Hepatocyte (in vitro differentiated cells): Measurements from ENCODE around the gene TMEM50A. TPM values are rescaled to one million over a fixed set of nuclear protein-coding genes. Genes with fewer than 3 reads are reported as not detected.
"Not testable (repeated sequence)": the region's sequence is repeated elsewhere in the genome, so short reads cannot be mapped to it uniquely, and the experiment has no call there.

ENCODE experiments used
- DNase-seq: peaks from one replicate; pipeline ENCODE4 v3.0.0-alpha.2; 2016; ENCODE audit warnings: low spot score
- H2AFZ ChIP-seq: fragments of 200-600 bp; sonication (generic); 2 replicates; pipeline ENCODE4 v1.6.0; 2016; ENCODE audit warnings: antibody characterized with exemption, mild to moderate bottlenecking
- H3K27ac ChIP-seq: fragments of 200-600 bp; sonication (generic); 2 replicates; pipeline ENCODE4 v1.5.1; 2016; ENCODE audit warnings: mild to moderate bottlenecking
- H3K27me3 ChIP-seq: fragments of 200-600 bp; sonication (generic); 2 replicates; pipeline ENCODE4 v1.6.1; 2016
- H3K36me3 ChIP-seq: fragments of 200-600 bp; sonication (generic); replicated peaks from 2 replicates; pipeline ENCODE4 v1.5.1; 2016; ENCODE audit warnings: low read depth; ENCODE audit not compliant: insufficient read depth
- H3K4me1 ChIP-seq: fragments of 200-600 bp; sonication (generic); 2 replicates; pipeline ENCODE4 v1.5.1; 2016; ENCODE audit warnings: mild to moderate bottlenecking, moderate library complexity; ENCODE audit not compliant: insufficient read depth
- H3K4me2 ChIP-seq: fragments of 200-600 bp; sonication (generic); 2 replicates; pipeline ENCODE4 v1.6.0; 2016
- H3K4me3 ChIP-seq: fragments of 200-600 bp; sonication (generic); 2 replicates; pipeline ENCODE4 v1.5.1; 2016; ENCODE audit warnings: mild to moderate bottlenecking
- H3K79me2 ChIP-seq: fragments of 200-600 bp; sonication (generic); 2 replicates; pipeline ENCODE4 v1.6.0; 2017; ENCODE audit warnings: mild to moderate bottlenecking
- H3K9me2 ChIP-seq: fragments of 200-600 bp; sonication (generic); replicated peaks from 2 replicates; pipeline ENCODE4 v1.6.0; 2017; ENCODE audit warnings: mild to moderate bottlenecking; ENCODE audit not compliant: insufficient read depth
- H3K9me3 ChIP-seq: fragments of 200-600 bp; sonication (generic); 2 replicates; pipeline ENCODE4 v1.5.1; 2016; ENCODE audit warnings: low read depth, mild to moderate bottlenecking
- H4K20me1 ChIP-seq: fragments of 200-600 bp; sonication (generic); 2 replicates; pipeline ENCODE4 v1.6.0; 2016; ENCODE audit warnings: mild to moderate bottlenecking; ENCODE audit not compliant: insufficient read depth, poor library complexity, severe bottlenecking
- CTCF ChIP-seq: fragments of 200-600 bp; sonication (generic); IDR thresholded peaks from 2 replicates; pipeline ENCODE4 v1.5.1; 2016; ENCODE audit warnings: antibody characterized with exemption, mild to moderate bottlenecking; ENCODE audit not compliant: poor library complexity
- WGBS: methylation state at CpG from one replicate; pipeline ENCODE4 v1.1.6; 2016; ENCODE audit warnings: low lambda C conversion rate; ENCODE audit errors: missing lambda C conversion rate; 5-methylcytosine and 5-hydroxymethylcytosine counted together
- polyA plus RNA-seq: library from polyadenylated mRNA; unstranded; fragments of >200 nt; fragmentation: Nextera tagmentation; extraction: Ambion mirVana; gene quantifications from 2 replicates; pipeline ENCODE4 v1.2.1, GENCODE V29; 2016
- total RNA-seq: library from RNA; depleted of rRNA; stranded (reverse); fragments of >200 nt; gene quantifications from 2 replicates; pipeline ENCODE4 v1.2.3, GENCODE V29; 2014

Gene TMEM50A
- total and polyA plus RNA-seq, 2 experiments from 2014 or later: 98.2 to 151 TPM

GRCh38 chr1:25369241-25369640, 31.1 kb downstream of the TMEM50A start:
- no peaks in the 10 kb centered on the region for H3K4me1 ChIP-seq
- no peaks in the 10 kb centered on the region for H3K27me3 ChIP-seq
- H3K27ac ChIP-seq: no peak overlapping the region
- no peaks in the 10 kb centered on the region for H3K9me3 ChIP-seq
- H3K79me2 ChIP-seq: no peaks in the 10 kb centered on the region
- no peaks in the 10 kb centered on the region for H3K9me2 ChIP-seq
- no peak for TF ChIP-seq CTCF
- H2AFZ ChIP-seq: no peak overlapping the region
- H3K36me3 ChIP-seq: no peaks in the 10 kb centered on the region
- no peaks in the 10 kb centered on the region for H4K20me1 ChIP-seq
- DNase-seq: no peak
- no peak overlapping the region for H3K4me3 ChIP-seq
- H3K4me2 ChIP-seq: no peak overlapping the region
- 72% methylated on average over 4 of the region's 4 CpGs for WGBS

- not testable (repeated sequence) for H3K79me2 ChIP-seq, H3K4me1 ChIP-seq, H3K27me3 ChIP-seq, H3K9me2 ChIP-seq, DNase-seq, H3K36me3 ChIP-seq, H3K4me3 ChIP-seq, H4K20me1 ChIP-seq, H2AFZ ChIP-seq, H3K27ac ChIP-seq, H3K4me2 ChIP-seq, H3K9me3 ChIP-seq
- WGBS: 89% methylated on average over 12 of the region's 12 CpGs
Measured at GRCh38 chr1:25369691-25370271, 31.6 kb downstream of the TMEM50A start.

DNA sequence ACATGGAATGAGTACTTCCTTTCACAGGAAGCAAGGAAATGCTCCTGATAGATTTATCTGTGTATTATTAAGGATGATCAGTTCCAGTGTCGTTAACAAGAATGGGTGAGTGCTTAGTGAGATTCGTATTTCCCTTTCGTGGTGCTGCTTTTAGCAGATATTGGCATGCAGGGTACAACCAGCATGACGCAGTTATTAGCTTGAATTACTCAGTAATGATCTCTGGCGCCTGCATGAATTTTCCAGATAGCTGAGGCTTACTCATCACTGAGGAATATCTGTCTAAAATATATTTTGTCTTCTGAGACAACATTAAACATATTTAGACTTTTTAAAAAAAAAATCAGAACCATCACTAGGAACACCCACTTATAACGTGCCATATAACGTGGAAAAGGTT, 33.6 kb downstream of the TMEM50A start:
- not testable (repeated sequence) for H3K4me1 ChIP-seq, DNase-seq, H3K36me3 ChIP-seq, H3K27me3 ChIP-seq, H3K27ac ChIP-seq, H3K4me2 ChIP-seq, H3K9me3 ChIP-seq, H2AFZ ChIP-seq, H3K4me3 ChIP-seq, H4K20me1 ChIP-seq, H3K79me2 ChIP-seq, H3K9me2 ChIP-seq
- WGBS: 79% methylated on average over 7 of the region's 7 CpGs

DNA sequence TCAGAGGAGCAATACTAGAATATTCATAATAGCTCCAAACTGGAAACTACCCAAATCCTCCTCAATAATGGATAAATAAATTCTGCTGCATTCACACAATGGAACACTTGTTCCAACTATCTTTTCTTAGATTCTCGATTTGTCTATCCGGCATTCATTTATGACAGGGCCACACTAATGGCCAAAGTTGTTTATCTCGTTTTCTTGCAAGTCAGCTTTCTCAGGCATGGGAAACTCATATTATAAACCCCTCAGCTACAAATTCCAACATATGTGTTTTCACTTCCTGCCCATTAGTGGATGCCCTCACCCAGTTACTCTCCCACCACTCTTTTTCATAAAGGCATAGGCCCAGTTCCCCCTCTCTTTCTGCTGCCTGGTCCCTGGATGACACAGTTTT, 40.2 kb downstream of the TMEM50A start:
- not testable (repeated sequence) for H3K4me2 ChIP-seq, H2AFZ ChIP-seq, H3K36me3 ChIP-seq, H4K20me1 ChIP-seq, H3K9me3 ChIP-seq, H3K79me2 ChIP-seq, H3K4me3 ChIP-seq, H3K27ac ChIP-seq, H3K9me2 ChIP-seq, H3K4me1 ChIP-seq, H3K27me3 ChIP-seq, DNase-seq
- WGBS: 83% methylated on average over 3 of the region's 3 CpGs

- 100% methylated on average over 1 of the region's 1 CpG for WGBS
- not testable (repeated sequence) for H4K20me1 ChIP-seq, H3K79me2 ChIP-seq, DNase-seq, H2AFZ ChIP-seq, H3K4me2 ChIP-seq, H3K27ac ChIP-seq, H3K9me3 ChIP-seq, H3K9me2 ChIP-seq, H3K4me3 ChIP-seq, H3K4me1 ChIP-seq, H3K36me3 ChIP-seq, H3K27me3 ChIP-seq
Measured at GRCh38 chr1:25382543-25382942, 44.4 kb downstream of the TMEM50A start.

DNA sequence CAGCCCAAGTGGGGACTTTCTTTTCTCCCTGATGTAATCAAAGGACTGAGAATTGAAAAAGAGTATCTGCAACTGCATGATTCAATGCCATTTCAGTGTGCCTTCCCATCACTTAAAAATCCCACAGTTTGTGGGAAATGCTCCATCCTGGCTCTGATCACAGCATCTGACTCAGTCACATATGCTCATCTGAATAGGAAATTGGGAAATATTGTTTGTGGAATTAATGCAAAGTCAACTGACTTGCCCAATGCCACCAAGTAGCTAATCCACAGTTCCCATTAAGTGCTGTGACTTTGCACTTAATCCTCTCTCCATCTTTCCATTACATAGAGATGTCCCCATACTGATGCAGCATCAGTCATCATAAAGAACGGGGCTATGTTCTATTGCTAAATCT, 45.0 kb downstream of the TMEM50A start:
- 89% methylated on average over 1 of the region's 1 CpG for WGBS
- not testable (repeated sequence) for H3K4me2 ChIP-seq, H3K9me3 ChIP-seq, H3K4me1 ChIP-seq, DNase-seq, H3K27me3 ChIP-seq, H3K9me2 ChIP-seq, H3K36me3 ChIP-seq, H2AFZ ChIP-seq, H4K20me1 ChIP-seq, H3K4me3 ChIP-seq, H3K79me2 ChIP-seq, H3K27ac ChIP-seq

- not testable (repeated sequence) for H3K9me3 ChIP-seq, H4K20me1 ChIP-seq, H3K79me2 ChIP-seq, H3K9me2 ChIP-seq, H3K27me3 ChIP-seq, H3K4me3 ChIP-seq, H3K36me3 ChIP-seq, H3K4me1 ChIP-seq, H3K4me2 ChIP-seq, DNase-seq, H3K27ac ChIP-seq, H2AFZ ChIP-seq
- no CpG with 5 or more reads among the region's 1 CpG for WGBS
Measured at GRCh38 chr1:25383875-25384274, 45.7 kb downstream of the TMEM50A start.

DNA sequence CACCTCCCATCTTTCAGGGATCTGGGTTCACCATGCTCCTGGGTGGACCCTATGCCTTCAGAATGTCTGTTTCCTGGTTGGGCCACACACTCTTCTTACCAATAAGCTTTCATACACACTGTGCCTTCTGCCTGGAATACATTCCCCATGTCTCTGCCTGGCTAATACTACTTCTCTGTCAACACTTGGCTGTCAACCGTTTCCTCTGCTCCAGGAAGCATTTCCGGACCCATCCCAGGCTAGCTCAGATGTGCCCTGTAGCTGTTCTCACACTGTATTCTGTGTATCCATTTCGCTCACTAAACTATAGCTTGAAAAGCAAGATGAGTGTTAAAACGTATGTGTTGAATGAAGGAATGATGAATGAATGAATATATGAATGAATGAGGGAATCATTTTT, 49.0 kb downstream of the TMEM50A start:
- not testable (repeated sequence) for H3K4me2 ChIP-seq, H3K4me1 ChIP-seq, H2AFZ ChIP-seq, H3K27me3 ChIP-seq, H4K20me1 ChIP-seq, H3K27ac ChIP-seq, H3K9me2 ChIP-seq, H3K36me3 ChIP-seq, H3K4me3 ChIP-seq, H3K79me2 ChIP-seq, DNase-seq, H3K9me3 ChIP-seq
- 75% methylated on average over 4 of the region's 4 CpGs for WGBS
